Hepatic stellate cell (primary cell): Measurements from ENCODE around the gene ATAD3A.
"Not testable (repeated sequence)": the region's sequence is repeated elsewhere in the genome, so short reads cannot be mapped to it uniquely, and the experiment has no call there.

Experiments
- DNase-seq: peaks from one replicate; pipeline ENCODE4 v3.0.0; 2011; ENCODE audit warnings: low spot score

The ATAD3A gene

DNA sequence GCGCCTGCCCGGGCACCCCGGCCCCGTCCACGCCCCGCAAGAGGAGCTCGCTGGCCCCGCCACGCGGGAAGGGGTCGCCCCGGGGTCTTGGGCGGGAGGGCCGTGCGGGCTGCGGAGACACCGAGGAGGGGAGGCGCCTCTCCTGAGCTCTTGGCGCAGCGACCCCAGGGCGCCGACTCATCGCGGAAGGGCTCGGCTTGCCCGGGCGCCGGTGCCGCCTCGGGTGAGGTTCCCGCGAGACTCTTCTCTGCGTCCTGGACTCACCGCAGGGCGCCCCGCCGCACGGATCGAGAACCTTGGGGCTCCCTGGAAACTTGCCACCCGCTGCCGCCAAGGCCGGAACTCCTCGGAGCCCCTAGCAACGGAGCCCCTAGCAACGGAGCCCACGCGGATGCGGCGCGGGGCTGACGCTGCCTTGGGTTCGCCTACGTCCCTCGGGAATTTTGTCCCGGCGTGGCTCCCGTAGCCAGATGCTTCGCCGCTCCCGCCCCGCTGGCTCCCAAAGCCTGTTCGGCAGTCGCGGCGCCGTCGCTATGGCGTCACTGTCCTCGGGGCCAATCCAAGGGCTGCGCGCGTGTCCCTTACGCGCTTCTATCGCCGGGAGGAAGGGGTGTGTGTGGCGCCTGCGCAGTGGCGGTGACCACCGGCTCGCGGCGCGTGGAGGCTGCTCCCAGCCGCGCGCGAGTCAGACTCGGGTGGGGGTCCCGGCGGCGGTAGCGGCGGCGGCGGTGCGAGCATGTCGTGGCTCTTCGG lies at the start of gene ATAD3A:
ATAD3A (plus strand) TSS at position 630 of the 753 bp plus-strand sequence; CDS start at position 737, 107 bp downstream.
- peak; percentile 100 for DNase-seq

GRCh38 chr1:1462318-1462966 lies 49.5 kb upstream of the ATAD3A start:
- peak; percentile 53 for DNase-seq

- DNase-seq = no peak
Observed at GRCh38 chr1:1463312-1463711, 48.6 kb upstream of the ATAD3A start.

- DNase-seq = not testable (repeated sequence)
Observed at GRCh38 chr1:1468196-1468985, 43.6 kb upstream of the ATAD3A start.

DNA sequence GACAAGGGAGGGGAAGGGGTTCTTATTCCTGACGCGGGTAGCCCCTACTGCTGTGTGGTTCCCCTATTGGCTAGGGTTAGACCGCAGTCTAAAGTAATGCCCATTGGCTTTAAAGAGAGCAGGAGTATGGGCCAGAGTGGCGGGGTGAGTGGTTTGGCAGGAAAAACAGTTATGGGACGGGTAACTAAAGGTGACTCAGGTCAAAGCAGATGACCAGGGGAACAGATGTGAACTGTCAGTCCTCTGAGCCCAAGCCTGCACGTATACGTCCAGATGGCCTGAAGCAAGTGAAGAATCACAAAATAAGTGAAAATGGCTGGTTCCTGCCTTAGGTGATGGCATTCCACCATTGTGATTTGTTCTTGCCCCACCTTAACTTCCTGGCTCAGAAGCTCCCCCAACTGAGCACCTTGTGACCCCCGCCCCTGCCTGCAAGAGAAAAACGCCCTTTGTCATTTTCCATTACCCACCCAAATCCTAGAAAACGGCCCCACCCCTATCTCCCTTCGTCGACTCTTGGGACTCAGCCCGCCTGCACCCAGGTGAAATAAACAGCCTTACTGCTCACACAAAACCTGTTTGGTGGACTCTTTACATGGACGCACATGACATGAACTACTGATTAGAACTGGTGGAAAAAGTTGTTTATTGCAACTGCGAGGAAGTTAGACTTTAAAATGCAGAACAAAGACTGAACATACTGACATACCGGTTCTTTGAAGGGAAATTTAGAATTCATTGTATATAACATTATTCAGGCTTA lies 41.2 kb upstream of the ATAD3A start:
- DNase-seq = no peak

GRCh38 chr1:1471389-1472052 lies 40.4 kb upstream of the ATAD3A start, which contains the start of gene ATAD3B:
Gene ATAD3B, plus strand, starts transcription at chr1:1471765. Its CDS starts 120 bp downstream, at chr1:1471885.
- DNase-seq = peak; percentile 98

DNA sequence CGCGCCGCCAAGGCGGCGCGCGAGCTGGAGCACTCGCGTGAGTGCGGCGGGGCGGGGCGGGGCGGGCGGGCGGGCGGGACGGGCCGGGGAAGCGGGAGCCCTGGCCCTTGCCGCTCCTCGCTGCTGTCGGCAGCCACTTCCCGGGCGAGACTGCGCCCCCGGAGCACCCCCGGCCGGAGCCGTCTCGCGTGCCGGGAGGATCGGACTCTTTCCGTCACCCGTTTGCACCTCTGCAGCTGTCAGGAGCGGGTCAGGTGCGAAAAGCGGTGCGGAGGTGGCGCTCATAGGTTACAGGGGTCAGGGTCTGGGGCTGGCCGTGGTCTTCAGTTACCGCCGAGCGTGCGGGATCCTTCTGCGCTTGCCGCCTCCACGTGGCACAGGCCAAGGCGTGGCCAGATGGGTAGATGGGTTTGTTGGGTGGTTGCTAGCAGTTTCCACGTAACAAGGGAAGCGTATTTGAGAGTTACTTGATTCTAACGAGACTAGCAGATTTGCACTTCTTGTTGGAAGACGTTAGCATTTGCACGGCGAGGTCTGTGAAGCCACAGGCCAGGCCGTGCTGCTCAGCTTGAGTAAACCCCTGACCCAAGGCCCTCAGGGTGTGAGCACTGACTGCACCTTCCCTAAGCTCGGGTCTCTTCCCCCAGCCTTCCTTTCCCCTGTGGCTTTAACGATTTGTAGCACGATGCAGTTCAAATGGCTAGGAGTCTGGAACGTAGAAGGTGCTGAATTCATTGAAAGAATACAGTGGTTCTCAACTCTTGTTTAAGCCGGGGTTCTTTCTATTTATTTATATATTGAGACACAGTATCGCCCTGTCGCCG lies 39.7 kb upstream of the ATAD3A start:
- peak; percentile 42 for DNase-seq

DNA sequence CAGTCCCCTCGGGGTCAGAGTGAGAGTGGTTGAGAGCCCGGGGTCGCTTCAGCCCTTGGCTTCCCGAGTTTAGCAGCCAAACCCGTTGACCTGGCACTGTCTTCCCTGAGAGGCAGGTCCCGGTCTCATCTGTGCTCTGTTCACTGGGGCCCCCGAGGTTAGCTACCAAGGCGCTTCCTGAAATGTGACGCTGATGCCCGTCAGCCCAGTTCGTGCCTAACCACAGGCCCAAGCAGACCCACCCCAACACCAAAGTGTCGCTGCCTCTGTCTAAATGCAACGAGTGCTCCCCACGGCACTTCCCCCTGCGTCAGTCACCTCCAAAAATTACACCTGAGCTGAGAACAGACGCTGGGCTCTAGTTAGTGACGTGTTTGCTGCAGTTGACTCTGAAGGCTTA lies 36.0 kb upstream of the ATAD3A start:
- not testable (repeated sequence) for DNase-seq

- no peak for DNase-seq
Observed at GRCh38 chr1:1477206-1477605, 34.8 kb upstream of the ATAD3A start.

DNA sequence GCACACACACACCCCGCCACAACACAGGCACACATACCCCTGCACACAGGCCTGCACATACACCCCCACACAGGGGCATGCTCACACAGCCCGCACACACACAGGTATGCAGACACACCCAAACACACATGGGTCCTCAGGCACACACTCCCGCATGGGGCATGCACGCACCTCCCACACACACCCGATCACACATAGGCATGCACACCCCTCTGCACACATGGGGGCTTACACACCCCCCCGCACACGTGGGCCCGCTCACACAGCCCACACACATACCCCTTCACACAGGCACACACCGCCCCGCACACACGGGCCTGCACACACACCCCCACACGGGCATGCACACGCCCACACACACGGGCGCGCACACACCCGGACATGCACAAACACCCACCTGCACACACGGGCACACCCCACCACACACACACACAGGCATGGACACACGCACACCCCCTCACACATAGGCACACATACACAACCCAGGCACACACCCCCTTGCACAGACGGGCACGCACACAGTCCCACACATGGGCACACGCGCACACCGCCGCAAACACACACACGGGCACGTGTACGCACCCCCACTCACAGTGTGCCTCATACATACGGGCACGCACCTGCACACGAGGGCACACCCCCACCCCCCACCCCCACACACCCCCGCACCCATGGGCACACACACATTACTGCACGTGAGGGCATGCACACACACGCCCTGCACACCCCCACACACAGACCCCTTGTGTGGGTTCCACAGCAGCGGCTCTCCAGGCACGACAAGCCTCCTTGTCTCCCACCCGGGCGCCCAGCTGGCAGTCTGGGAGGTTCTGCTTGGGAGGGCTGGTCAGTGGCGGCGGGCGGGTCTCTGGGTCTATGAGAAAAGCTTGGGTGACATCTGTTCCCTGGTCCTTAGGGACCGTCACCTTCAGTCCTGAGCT lies 32.1 kb upstream of the ATAD3A start:
- DNase-seq = no peak

- DNase-seq = not testable (repeated sequence)
Observed at GRCh38 chr1:1480488-1480867, 31.5 kb upstream of the ATAD3A start.

DNA sequence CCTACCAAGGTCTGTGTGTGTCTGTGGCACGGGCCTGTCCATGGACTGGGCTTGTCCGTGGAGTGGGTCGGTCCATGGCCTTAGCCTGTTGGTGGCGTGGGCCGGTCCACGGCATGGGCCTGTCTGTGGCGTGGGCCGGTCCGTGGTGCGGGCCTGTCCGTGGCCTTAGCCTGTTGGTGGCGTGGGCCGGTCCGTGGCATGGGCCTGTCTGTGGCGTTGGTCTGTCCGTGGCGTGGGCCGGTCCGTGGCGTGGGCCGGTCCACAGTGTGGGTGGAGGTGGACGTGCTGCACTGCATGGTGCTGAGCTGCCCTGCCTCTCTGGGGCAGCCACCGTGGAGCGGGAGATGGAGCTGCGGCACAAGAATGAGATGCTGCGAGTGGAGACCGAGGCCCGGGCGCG lies 30.2 kb upstream of the ATAD3A start:
- DNase-seq = not testable (repeated sequence)

- no peak for DNase-seq
Observed at GRCh38 chr1:1482856-1483255, 29.1 kb upstream of the ATAD3A start.

GRCh38 chr1:1483714-1484113 lies 28.2 kb upstream of the ATAD3A start:
- DNase-seq = no peak

GRCh38 chr1:1484976-1485750 lies 26.8 kb upstream of the ATAD3A start:
- DNase-seq = not testable (repeated sequence)

GRCh38 chr1:1485755-1486317 lies 26.1 kb upstream of the ATAD3A start:
- DNase-seq = not testable (repeated sequence)

- no peak for DNase-seq
Observed at GRCh38 chr1:1487701-1488100, 24.3 kb upstream of the ATAD3A start.

GRCh38 chr1:1489231-1489630 lies 22.7 kb upstream of the ATAD3A start:
- DNase-seq = no peak
